Esophagus muscularis mucosa (tissue), 4 donors: Measurements from ENCODE around the gene CCL3.

ENCODE experiments used
- CTCF ChIP-seq, 3 experiments: fragments of 200-600 bp in 2 of 3; fragments of 450-650 bp in 1 of 3; sonication (generic) in 2 of 3; IDR thresholded peaks; one replicate each; pipeline ENCODE4 v1.5.1; 2017 to 2019; ENCODE audit warnings: antibody characterized with exemption in 3 of 3, mild to moderate bottlenecking in 2 of 3, moderate library complexity in 1 of 3
- EP300 ChIP-seq: sonication (generic); formaldehyde crosslinking; IDR thresholded peaks from one replicate; pipeline ENCODE4 v1.6.1; 2017; ENCODE audit warnings: antibody characterized with exemption
- POLR2A ChIP-seq: fragments of 450-650 bp; IDR thresholded peaks from one replicate; pipeline ENCODE4 v1.6.1; 2017; ENCODE audit warnings: antibody characterized with exemption, moderate library complexity, mild to moderate bottlenecking, low read depth

DNA sequence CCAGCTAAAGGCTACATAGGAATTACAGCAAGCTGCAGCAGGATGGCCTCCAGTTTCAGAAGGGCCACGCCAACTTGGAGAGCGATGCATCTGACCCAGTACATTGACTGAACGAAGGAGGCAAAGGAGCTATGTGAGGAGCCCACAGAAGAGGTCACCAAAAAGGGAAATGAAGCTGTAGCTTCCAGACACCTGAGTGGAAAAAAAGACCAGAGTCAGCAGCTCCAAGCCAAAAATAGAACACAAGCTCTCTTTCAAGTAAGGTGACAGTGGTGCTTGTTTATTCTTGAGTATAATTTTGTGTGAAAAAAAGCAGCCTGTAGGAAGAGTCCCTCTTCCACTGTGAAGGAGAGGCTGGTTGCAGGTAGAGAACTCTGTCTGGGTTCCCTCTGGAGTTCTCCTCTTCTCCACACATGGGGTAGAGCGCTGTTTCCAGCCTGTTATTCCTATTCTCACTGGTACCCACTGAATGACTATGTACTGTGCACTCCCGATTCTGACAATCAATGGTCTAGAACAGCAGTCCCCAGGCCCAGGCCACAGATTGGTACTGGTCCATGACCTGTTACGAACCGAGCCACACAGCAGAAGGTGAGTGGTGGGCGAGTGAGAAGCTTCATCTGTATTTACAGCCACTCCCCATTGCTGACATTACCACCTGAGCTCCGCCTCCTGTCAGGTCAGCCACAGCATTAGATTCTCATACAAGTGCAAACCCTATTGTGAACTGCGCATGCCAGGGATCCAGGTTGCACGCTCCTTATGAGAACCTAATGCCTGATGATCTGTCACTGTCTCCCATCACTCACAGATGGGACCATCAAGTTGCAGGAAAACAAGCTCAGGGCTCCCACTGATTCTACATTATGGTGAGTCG is 28.8 kb upstream of the CCL3 start:
- TF ChIP-seq EP300 = no peak
- TF ChIP-seq CTCF (IDR thresholded peaks at IDR 0.05) = no peak
- TF ChIP-seq POLR2A = no peak
